H1 (cell line): ENCODE measurements around the gene CCDC112. TPM values are rescaled to one million over a fixed set of nuclear protein-coding genes. Genes with fewer than 3 reads are reported as not detected.
A peak's percentile ranks its signal among the peaks of the same experiment; 100 is the strongest.

Source experiments
- CTCF ChIA-PET: fragments of 300-600 bp; sonication (Branson Sonifier 250); formaldehyde crosslinking; loops from one replicate; lab custom pipeline; 2021; ENCODE audit not compliant: partially characterized antibody; lab: Charles Lee
- POLR2A ChIA-PET: fragments of 300-600 bp; sonication (Branson Sonifier 250); formaldehyde crosslinking; loops from one replicate; lab custom pipeline; 2021; ENCODE audit warnings: inconsistent platforms; ENCODE audit not compliant: partially characterized antibody; lab: Charles Lee
- DNase-seq, 2 experiments: peaks; one replicate each; pipeline versions ENCODE4 v3.0.0 to v3.0.0-alpha.2; 2010 to 2022; ENCODE audit warnings: low spot score in 2 of 2, low read depth in 1 of 2, mixed read lengths in 1 of 2
- FAIRE-seq: peaks from 2 replicates; lab custom pipeline; 2011; peaks lifted over from hg19 to GRCh38; lab: Jason Lieb, UNC
- H2AFZ ChIP-seq: 2 replicates; pipeline ENCODE4 v1.8.1; 2012; ENCODE audit warnings: low read length, inconsistent platforms
- H2AK5ac ChIP-seq: 2 replicates; pipeline ENCODE4 v1.6.1; 2013; ENCODE audit warnings: low read depth, low read length
- H2BK120ac ChIP-seq: replicated peaks from 2 replicates; pipeline ENCODE3; 2013; ENCODE audit warnings: low read depth, low read length, inconsistent platforms
- H2BK12ac ChIP-seq: 2 replicates; pipeline ENCODE4 v1.6.1; 2013; ENCODE audit warnings: low read depth, low read length
- H2BK15ac ChIP-seq: 2 replicates; pipeline ENCODE4 v1.6.1; 2013; ENCODE audit warnings: low read length
- H2BK20ac ChIP-seq: 2 replicates; pipeline ENCODE4 v1.6.1; 2013; ENCODE audit warnings: low read length
- H2BK5ac ChIP-seq: 2 replicates; pipeline ENCODE4 v1.6.1; 2013; ENCODE audit warnings: low read depth, low read length
- H3K14ac ChIP-seq: 2 replicates; pipeline ENCODE4 v1.6.1; 2013; ENCODE audit warnings: inconsistent platforms; ENCODE audit not compliant: insufficient read length
- H3K18ac ChIP-seq: 2 replicates; pipeline ENCODE4 v1.6.1; 2013; ENCODE audit warnings: low read length; ENCODE audit errors: extremely low read depth
- H3K23ac ChIP-seq: 2 replicates; pipeline ENCODE4 v1.6.1; 2013; ENCODE audit warnings: inconsistent platforms; ENCODE audit not compliant: insufficient read length
- H3K23me2 ChIP-seq: 2 replicates; pipeline ENCODE4 v1.6.1; 2013; ENCODE audit warnings: low read depth, low read length
- H3K27ac ChIP-seq: 2 replicates; pipeline ENCODE4 v1.6.1; 2011; ENCODE audit warnings: low read depth, low read length, inconsistent platforms
- H3K27me3 ChIP-seq, 4 experiments: replicated peaks in 1 of 4; 1 replicate in 1 of 4; 2 replicates in 3 of 4; pipeline versions ENCODE4 v1.6.1 to v1.8.1; 2011 to 2013; ENCODE audit warnings: low read length in 3 of 4, mild to moderate bottlenecking in 3 of 4, inconsistent platforms in 2 of 4, mixed read lengths in 2 of 4, moderate library complexity in 1 of 4; ENCODE audit not compliant: control insufficient read depth in 3 of 4, insufficient read depth in 3 of 4; ENCODE audit errors: extremely low read depth in 1 of 4
- H3K36me3 ChIP-seq, 4 experiments: 2 replicates each; pipeline versions ENCODE4 v1.6.1 to v1.8.1; 2011 to 2013; ENCODE audit warnings: mild to moderate bottlenecking in 4 of 4, low read length in 3 of 4, moderate library complexity in 2 of 4, control low read depth in 1 of 4, inconsistent platforms in 1 of 4; ENCODE audit not compliant: insufficient read depth in 4 of 4, control insufficient read depth in 2 of 4
- H3K4ac ChIP-seq: replicated peaks from 2 replicates; pipeline ENCODE3; 2013; ENCODE audit warnings: low read length, low read depth, mixed read lengths, inconsistent platforms; ENCODE audit not compliant: insufficient read length
- H3K4me1 ChIP-seq, 4 experiments: replicated peaks in 1 of 4; 1 replicate in 1 of 4; 2 replicates in 3 of 4; pipeline versions ENCODE4 v1.6.1 to v1.8.1; 2011 to 2013; ENCODE audit warnings: low read length in 3 of 4, inconsistent platforms in 2 of 4, mixed read lengths in 1 of 4; ENCODE audit not compliant: insufficient read depth in 4 of 4, control insufficient read depth in 3 of 4
- H3K4me2 ChIP-seq, 2 experiments: 2 replicates each; pipeline versions ENCODE4 v1.6.1 to v1.8.1; 2011 to 2013; ENCODE audit warnings: low read depth in 2 of 2, low read length in 2 of 2, control low read depth in 1 of 2, inconsistent platforms in 1 of 2, mild to moderate bottlenecking in 1 of 2; ENCODE audit not compliant: insufficient read depth in 1 of 2
- H3K4me3 ChIP-seq, 4 experiments: fragments of 200-600, 300-600 bp in 1 of 4; sonication (generic), shearing (Covaris generic), sonication (Bioruptor Twin) in 1 of 4; 2 replicates each; pipeline versions ENCODE4 v1.5.1 to v1.8.1; 2011 to 2016; ENCODE audit warnings: low read length in 4 of 4, low read depth in 3 of 4, control low read depth in 2 of 4, inconsistent platforms in 2 of 4, mild to moderate bottlenecking in 2 of 4, mixed read lengths in 1 of 4, moderate library complexity in 1 of 4; ENCODE audit not compliant: insufficient read depth in 2 of 4; ENCODE audit errors: extremely low read depth in 1 of 4
- H3K56ac ChIP-seq: replicated peaks from 2 replicates; pipeline ENCODE3; 2013; ENCODE audit warnings: low read depth, mild to moderate bottlenecking, mixed read lengths, low read length, inconsistent platforms; ENCODE audit not compliant: insufficient read length
- H3K79me1 ChIP-seq: 2 replicates; pipeline ENCODE4 v1.6.1; 2013; ENCODE audit warnings: low read depth, low read length, control low read depth
- H3K79me2 ChIP-seq, 2 experiments: 2 replicates each; pipeline versions ENCODE4 v1.6.1 to v1.8.1; 2012 to 2013; ENCODE audit warnings: low read length in 2 of 2, mild to moderate bottlenecking in 2 of 2, inconsistent platforms in 1 of 2; ENCODE audit not compliant: insufficient read depth in 2 of 2, control insufficient read depth in 1 of 2
- H3K9ac ChIP-seq, 4 experiments: replicated peaks in 1 of 4; 1 replicate in 1 of 4; 2 replicates in 3 of 4; pipeline versions ENCODE4 v1.6.1 to v1.8.1; 2011 to 2013; ENCODE audit warnings: low read depth in 3 of 4, low read length in 3 of 4, control low read depth in 2 of 4, mild to moderate bottlenecking in 2 of 4, moderate library complexity in 2 of 4, inconsistent platforms in 1 of 4; ENCODE audit errors: extremely low read depth in 1 of 4
- H3K9me3 ChIP-seq, 2 experiments: 2 replicates each; pipeline versions ENCODE4 v1.6.1 to v1.8.1; 2012 to 2013; ENCODE audit warnings: mild to moderate bottlenecking in 2 of 2, moderate library complexity in 2 of 2, control low read depth in 1 of 2, inconsistent platforms in 1 of 2, low read depth in 1 of 2, low read length in 1 of 2, mixed read lengths in 1 of 2; ENCODE audit not compliant: insufficient read depth in 2 of 2
- H4K20me1 ChIP-seq, 2 experiments: replicated peaks in 1 of 2; 2 replicates each; pipeline versions ENCODE3 to v1.8.1; 2011 to 2013; ENCODE audit warnings: inconsistent platforms in 2 of 2, low read length in 2 of 2, mild to moderate bottlenecking in 1 of 2; ENCODE audit not compliant: insufficient read depth in 2 of 2, control insufficient read depth in 1 of 2
- H4K5ac ChIP-seq: 2 replicates; pipeline ENCODE4 v1.6.1; 2013; ENCODE audit warnings: low read length, low read depth, mixed read lengths, inconsistent platforms; ENCODE audit not compliant: insufficient read length
- H4K8ac ChIP-seq: 2 replicates; pipeline ENCODE4 v1.8.0; 2013; ENCODE audit warnings: mild to moderate bottlenecking, moderate library complexity, low read length, inconsistent platforms; ENCODE audit not compliant: insufficient read depth; ENCODE audit errors: extremely low read depth
- H4K91ac ChIP-seq: replicated peaks from 2 replicates; pipeline ENCODE3; 2013; ENCODE audit warnings: low read length, mixed read lengths, inconsistent platforms; ENCODE audit not compliant: insufficient read length
- CHD2 ChIP-seq: IDR thresholded peaks from 2 replicates; pipeline ENCODE4 v1.6.1; 2012; ENCODE audit warnings: low read length, improper control_type of control experiment
- KDM4A ChIP-seq: IDR thresholded peaks from one replicate; pipeline ENCODE4 v1.7.1; 2012; ENCODE audit warnings: low read depth, mild to moderate bottlenecking, moderate library complexity, low read length, inconsistent platforms; ENCODE audit not compliant: severe bottlenecking
- POU5F1 ChIP-seq: IDR thresholded peaks from 2 replicates; pipeline ENCODE4 v1.6.1; 2011; ENCODE audit warnings: low read depth, mild to moderate bottlenecking, low read length, moderate library complexity
- WGBS, 2 experiments: shearing (Covaris generic) in 1 of 2; methylation state at CpG; one replicate each; pipeline versions ENCODE4 v1.1.6 to v1.1.7; 2013 to 2015; ENCODE audit warnings: low lambda C conversion rate in 2 of 2, mixed read lengths in 2 of 2, inconsistent platforms in 1 of 2, low coverage in 1 of 2, missing lambda C conversion rate in 1 of 2; ENCODE audit not compliant: insufficient replicate concordance in 2 of 2, insufficient coverage in 1 of 2, insufficient read length in 1 of 2; ENCODE audit errors: extremely low coverage in 1 of 2, missing lambda C conversion rate in 1 of 2; 5-methylcytosine and 5-hydroxymethylcytosine counted together
- polyA plus RNA-seq, 7 experiments: library from polyadenylated mRNA; depleted of rRNA in 3 of 7; stranded (reverse) in 5 of 7; unstranded in 2 of 7; fragments of >200 nt in 5 of 7; fragments of 200-250 nt in 2 of 7; gene quantifications; 1 replicate in 5 of 7; 2 replicates in 1 of 7; 4 replicates in 1 of 7; pipeline versions ENCODE4 v1.2.1 to v1.2.3, GENCODE V29; 2011 to 2013; ENCODE audit warnings: missing spikeins in 2 of 7, mixed read lengths in 2 of 7
- total RNA-seq: library from RNA; stranded (reverse); fragmentation: NEBNext Ultra II Directional; extraction: Animal tissue kit (Norgen Biotek cat#: 25700); gene quantifications from 2 replicates; pipeline ENCODE4 v1.2.1, GENCODE V29; 2021
- TF ChIP-seq, protein P1 (sequence below): IDR thresholded peaks from 2 replicates; pipeline ENCODE4 v1.6.1; 2011; ENCODE audit warnings: low read length, improper control_type of control experiment

Gene CCDC112
- total and polyA plus RNA-seq, 2 of the 8 experiments (the other 6 are each of a cell fraction or from before 2014, with no cell fraction given) = 3.3 to 15.6 TPM

GRCh38 chr5:115298811-115299210, 2.4 kb upstream of the CCDC112 start:
- H2BK15ac ChIP-seq = no peak overlapping the region
- no peaks in the 10 kb centered on the region for H3K9me3 ChIP-seq
- H3K18ac ChIP-seq = no peak overlapping the region
- H4K5ac ChIP-seq = no peak overlapping the region
- H2BK20ac ChIP-seq = no peak overlapping the region
- no peak overlapping the region for H2AK5ac ChIP-seq
- WGBS, 2 experiments = 90% methylated on average over 1 of the region's 1 CpG; no CpG with 5 or more reads in 1 of the 2 experiments
- H3K4me3 ChIP-seq = no peak overlapping the region
- peaks cover 0 to 22% of the 10 kb centered on the region in 2 experiments; a peak in 2 of 4 replicates for H3K79me2 ChIP-seq
- 0 out of 7 replicates have a peak, but pooled peaks cover 0 to 2% (median 0%) of the 10 kb centered on the region in 4 experiments for H3K27me3 ChIP-seq
- H2BK12ac ChIP-seq = no peak overlapping the region
- H3K36me3 ChIP-seq = no peaks in the 10 kb centered on the region
- H2AFZ ChIP-seq = peak overlapping the region; percentile 19; the same call in 1 of the 2 replicates
- H3K23ac ChIP-seq = no peak overlapping the region
- H3K56ac ChIP-seq = no peak overlapping the region
- DNase-seq = no peak
- H3K4ac ChIP-seq = no peak overlapping the region
- H2BK120ac ChIP-seq = no peak overlapping the region
- TF ChIP-seq CHD2 (no peak), KDM4A (no peak), POU5F1 (no peak)
- TF ChIP-seq, protein P1, sequence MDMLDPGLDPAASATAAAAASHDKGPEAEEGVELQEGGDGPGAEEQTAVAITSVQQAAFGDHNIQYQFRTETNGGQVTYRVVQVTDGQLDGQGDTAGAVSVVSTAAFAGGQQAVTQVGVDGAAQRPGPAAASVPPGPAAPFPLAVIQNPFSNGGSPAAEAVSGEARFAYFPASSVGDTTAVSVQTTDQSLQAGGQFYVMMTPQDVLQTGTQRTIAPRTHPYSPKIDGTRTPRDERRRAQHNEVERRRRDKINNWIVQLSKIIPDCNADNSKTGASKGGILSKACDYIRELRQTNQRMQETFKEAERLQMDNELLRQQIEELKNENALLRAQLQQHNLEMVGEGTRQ = no peak
- TF ChIP-seq, all 59 proteins: peak for 0
- H2BK5ac ChIP-seq = no peak overlapping the region
- no peak for FAIRE-seq
- no peak overlapping the region for H3K14ac ChIP-seq
- no peak overlapping the region for H3K27ac ChIP-seq
- no peaks in the 10 kb centered on the region for H4K20me1 ChIP-seq
- H4K8ac ChIP-seq = no peak overlapping the region
- H3K4me1 ChIP-seq = peaks cover 0 to 3% (median 1%) of the 10 kb centered on the region in 4 experiments; a peak in 2 of 7 replicates
- H3K4me2 ChIP-seq = no peak overlapping the region
- no peaks in the 10 kb centered on the region for H3K79me1 ChIP-seq
- H4K91ac ChIP-seq = no peak overlapping the region
- H3K9ac ChIP-seq = no peak overlapping the region
- peaks cover 7% of the 10 kb centered on the region for H3K23me2 ChIP-seq
- CTCF ChIA-PET = interaction anchor here (4.9 kb wide), 1 partner anchor 11 kb away, joined by 25 read pairs; no protein-coding TSS in a partner anchor
- POLR2A ChIA-PET = no interaction called here
